ENCODE measurements around the gene FAM20B.

The FAM20B gene

DNA sequence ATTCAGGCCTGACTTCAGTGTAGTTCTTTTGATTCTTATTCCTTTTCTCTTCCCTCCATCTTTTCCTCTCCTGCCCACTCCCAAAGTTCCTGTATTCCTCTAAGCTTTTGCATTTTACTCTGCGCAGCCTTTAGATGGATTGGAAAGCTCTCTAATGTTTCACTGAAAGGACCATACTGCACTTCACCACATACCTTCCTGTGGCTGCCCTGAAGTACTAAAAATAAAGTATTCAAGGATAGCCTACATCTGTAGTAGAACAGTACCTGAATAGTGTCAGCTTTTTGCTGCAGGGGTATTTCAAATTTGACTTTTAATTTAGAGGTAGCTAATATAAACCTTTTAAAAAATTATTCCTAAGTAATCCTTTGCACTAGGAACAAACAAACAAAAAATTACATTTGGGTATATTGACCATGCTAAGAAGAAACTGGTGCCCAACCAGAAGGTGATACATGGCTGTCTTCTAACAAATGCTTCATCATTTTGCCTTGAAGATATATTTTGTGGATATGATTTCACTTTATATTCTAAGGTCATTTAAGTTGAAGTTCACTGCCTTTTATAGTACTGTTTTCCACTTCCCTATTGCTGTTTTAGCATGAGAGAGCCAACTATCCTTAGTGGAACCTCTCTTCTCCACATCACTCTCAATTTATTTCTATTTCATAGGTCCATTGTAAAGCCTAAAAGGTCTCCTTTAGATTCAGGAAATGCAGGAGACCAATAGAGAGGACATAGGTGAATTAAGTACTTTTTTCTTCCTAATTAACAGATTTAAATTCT lies 22.8 kb downstream of the FAM20B start:
- no peak for DNase-seq (ENCODE audit: low spot score)

GRCh38 chr1:179052776-179053175 lies 27.1 kb downstream of the FAM20B start:
- no peak for DNase-seq (ENCODE audit: low spot score)

- DNase-seq (ENCODE audit: low spot score), result no peak
Measured at GRCh38 chr1:179053486-179053885, 27.8 kb downstream of the FAM20B start.

GRCh38 chr1:179055937-179056336 lies 30.2 kb downstream of the FAM20B start:
- no peak for DNase-seq (ENCODE audit: low spot score)

DNA sequence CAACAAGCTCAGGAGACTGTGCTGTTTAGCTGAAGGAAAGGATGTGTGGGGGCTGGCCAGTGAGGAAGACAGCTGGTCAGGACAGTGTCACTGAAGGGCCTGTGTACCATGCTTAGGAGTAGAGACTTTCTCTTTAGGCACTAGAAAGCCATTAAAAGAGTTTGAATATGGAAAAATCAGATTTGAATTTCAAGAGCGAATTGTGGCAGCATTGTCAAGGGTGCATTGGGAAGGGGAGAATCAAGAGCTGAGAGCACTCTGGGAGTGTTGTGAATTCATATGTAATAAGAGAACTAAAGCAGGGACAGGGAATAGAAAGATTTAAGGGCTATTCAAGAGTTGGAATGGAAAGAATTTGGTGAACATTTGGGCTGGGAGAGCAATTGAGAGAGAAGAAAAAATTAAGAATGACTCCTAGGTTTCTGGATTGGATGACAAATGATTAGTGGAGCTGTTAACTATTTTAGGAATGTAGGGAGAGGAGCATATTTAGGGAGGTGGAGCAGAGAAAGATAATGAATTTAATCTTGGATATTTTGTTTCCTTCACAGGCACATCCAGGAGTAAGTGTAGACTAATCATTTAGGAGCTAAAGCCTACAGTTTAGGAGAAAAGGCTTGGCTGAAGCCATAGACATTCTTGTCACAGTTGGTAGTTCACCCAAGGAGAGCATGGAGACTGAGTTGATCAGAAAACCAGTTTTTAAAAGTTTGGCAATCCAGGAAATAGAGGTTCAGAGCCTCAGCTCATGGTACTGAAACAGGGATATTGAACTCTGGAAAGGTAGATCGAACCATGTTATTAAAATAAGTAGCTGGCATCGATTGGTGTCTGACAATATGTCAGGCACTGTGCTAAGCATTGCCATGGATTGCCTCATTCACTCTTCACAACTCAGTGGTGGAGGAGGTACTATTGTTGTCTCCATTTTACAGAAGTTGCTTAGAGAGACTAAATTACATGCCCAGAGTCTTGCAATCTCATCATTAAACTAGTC lies 33.1 kb downstream of the FAM20B start:
- no peak for DNase-seq (ENCODE audit: low spot score)

DNA sequence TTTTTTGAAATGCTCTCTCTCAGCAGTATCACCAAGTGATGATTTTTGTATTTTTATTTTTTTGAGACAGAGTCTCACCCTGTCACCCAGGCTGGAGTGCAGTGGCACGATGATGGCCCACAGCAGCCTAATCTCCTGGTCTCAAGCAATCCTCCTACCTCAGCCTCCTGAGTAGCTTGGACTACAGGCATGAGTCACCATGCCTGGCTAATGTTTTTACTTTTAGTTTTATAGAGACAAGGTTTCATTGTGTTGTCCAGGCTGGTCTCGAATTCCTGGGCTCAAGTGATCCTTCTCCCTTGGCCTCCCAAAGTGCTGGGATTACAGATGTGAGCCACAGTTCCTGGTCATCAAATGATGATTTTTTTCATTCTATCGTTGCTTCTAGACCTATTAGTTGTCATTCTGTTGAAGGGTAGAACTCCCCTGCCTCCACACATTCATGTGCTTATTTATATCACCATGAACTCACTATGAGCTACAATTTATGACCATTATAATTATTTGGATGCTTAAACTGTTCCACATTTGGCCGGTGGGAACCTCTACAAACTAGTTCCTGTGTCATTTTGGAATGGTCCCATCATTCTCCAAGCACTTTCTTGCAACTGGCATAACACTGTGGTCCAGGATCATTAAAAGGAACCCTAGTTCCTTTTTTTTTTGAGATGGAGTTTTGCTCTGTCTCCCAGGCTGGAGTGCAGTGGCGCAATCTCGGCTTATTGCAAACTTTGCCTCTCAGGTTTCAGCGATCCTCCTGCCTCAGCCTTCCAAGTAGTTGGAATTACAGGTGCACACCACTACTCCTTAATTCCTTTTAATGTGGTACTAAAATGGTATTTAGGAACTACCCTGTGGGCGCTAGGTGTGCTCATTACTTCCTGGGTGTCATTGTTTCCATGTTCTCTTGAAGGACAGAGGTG lies 35.9 kb downstream of the FAM20B start:
- no peak for DNase-seq (ENCODE audit: low spot score)

- DNase-seq (ENCODE audit: low spot score), result no peak
Measured at GRCh38 chr1:179066471-179066870, 40.8 kb downstream of the FAM20B start.

- no peak for DNase-seq (ENCODE audit: low spot score)
Measured at GRCh38 chr1:179077396-179077795, 51.7 kb downstream of the FAM20B start.

GRCh38 chr1:179079113-179079761 lies 53.5 kb downstream of the FAM20B start:
- DNase-seq (ENCODE audit: low spot score), result peak; percentile 79

- DNase-seq (ENCODE audit: low spot score), result no peak
Measured at GRCh38 chr1:179080866-179081686, 55.4 kb downstream of the FAM20B start.

DNA sequence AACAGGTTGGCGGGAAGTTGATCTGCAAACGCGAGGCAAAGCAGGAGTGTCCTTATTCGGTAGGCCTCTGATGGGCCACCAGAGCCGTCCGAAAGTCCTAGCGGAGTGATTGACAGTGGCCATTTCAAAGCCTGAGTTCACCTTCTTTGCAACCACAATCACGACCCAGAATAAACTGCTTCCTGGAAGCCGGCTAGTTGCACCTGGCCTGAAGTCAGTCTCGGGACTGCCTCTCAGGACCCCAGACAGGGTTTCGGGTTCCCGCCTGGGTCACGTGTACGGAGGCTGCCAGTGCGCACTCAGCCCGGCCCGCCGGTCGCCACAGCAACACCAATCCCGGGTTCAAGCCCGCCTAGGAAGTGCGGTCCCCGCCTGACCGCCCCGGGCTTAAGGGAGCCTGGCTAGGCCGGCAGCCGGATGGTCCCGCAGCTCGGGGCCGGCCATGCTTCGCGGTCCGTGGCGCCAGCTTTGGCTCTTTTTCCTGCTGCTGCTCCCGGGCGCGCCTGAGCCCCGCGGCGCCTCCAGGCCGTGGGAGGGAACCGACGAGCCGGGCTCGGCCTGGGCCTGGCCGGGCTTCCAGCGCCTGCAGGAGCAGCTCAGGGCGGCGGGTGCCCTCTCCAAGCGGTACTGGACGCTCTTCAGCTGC lies 56.1 kb downstream of the FAM20B start, which contains the start of gene TOR3A:
Gene TOR3A (plus strand): TSS at position 384 of the 646 bp plus-strand sequence. CDS start 59 bp downstream, at position 443.
- peak; percentile 76 for DNase-seq (ENCODE audit: low spot score)

DNA sequence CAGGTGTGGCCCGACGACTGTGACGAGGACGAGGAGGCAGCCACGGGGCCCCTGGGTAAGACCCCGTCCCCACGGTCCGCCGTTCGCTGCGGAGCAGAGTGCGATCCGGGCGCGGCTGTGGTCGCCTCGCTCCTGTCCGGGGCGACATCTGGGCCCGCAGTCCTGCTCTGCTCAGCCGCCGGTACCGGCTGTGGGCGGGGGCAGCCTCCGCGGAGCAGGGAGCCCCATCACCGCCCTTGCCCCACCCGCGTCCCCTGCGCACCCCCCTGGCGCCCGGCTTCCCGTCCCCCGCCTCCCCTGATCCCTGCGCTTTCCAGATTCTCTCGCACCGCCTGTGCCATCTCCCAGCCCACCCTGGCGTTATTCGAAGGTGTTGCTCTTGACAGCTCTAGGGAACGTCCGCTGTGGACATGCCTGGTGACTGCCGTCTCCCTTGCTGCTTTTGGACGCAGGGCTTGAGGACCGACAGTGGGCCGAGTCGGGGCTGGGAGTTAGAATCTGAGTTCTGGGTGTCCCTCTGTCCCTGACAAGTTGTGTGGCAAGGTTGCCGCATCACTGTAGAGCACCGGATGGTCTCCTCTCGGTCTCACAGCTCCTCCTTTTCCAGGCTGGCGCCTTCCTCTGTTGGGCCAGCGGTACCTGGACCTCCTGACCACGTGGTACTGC lies 56.8 kb downstream of the FAM20B start:
- DNase-seq (ENCODE audit: low spot score), result peak; percentile 40

DNA sequence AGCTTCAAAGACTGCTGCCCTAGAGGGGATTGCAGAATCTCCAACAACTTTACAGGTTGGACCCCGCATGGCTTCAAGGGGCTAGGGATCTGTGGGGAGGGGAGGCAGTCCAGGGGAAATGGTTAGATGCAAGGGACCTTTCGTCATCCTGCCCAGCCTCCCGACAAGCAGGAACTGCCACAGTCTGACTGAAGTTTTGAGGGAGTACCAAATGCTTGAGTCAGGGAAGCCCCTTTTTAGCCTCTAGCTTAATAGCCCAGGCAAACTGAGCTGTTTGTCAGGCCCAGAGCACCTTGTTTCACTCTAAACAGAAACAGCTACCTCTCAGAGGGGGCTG lies 57.3 kb downstream of the FAM20B start:
- DNase-seq (ENCODE audit: low spot score), result peak; percentile 41

DNA sequence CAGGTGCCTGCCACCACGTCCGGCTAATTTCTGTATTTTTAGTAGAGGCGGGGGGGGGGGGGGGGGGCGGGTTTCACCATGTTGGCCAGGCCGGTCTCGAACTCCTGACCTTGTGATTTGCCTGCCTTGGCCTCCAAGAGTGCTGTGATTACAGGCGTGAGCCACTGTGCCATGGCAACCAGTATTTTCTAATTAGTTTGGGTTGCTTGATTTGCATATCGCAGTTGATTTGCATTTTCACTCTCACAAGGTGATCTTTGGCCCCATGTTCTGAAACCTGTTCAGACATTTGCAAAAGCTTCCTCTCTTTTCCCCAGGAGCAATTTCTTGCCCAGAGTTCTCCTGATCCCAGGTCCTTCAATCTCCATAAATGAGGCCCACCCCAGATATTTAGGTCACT lies 57.8 kb downstream of the FAM20B start:
- no peak for DNase-seq (ENCODE audit: low spot score)

- peak; percentile 81 for DNase-seq (ENCODE audit: low spot score)
Measured at GRCh38 chr1:179087665-179088064, 62.0 kb downstream of the FAM20B start.

- DNase-seq (ENCODE audit: low spot score), result no peak
Measured at GRCh38 chr1:179089827-179090482, 64.3 kb downstream of the FAM20B start.

- no peak for DNase-seq (ENCODE audit: low spot score)
Measured at GRCh38 chr1:179090522-179090921, 64.8 kb downstream of the FAM20B start.

GRCh38 chr1:179090923-179091322 lies 65.2 kb downstream of the FAM20B start:
- DNase-seq (ENCODE audit: low spot score), result no peak

DNA sequence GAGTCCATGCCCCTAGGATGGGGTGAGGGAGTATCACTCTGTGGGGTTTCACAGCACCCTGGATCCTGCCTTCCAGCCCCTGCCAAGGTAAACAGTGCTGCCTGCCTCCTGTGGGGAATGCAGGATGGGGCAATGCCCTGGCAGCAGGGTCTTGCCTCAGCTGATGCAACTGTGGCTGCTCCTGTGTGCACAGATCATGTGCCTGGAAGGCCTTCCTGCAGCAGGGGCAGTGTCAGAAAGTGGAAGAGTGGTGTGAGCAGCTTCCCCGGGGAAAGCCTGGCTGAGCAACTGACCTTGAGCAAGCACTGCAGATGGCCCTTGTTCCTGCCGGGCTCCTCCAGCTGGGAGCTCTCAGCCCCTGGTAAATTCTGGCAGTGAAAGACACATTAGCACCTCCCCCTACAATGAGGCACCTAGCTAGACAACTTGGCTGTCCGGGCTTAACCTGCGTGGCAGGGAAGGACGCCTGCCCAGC lies 66.0 kb downstream of the FAM20B start:
- no peak for DNase-seq (ENCODE audit: low spot score)
